ENCODE data around the gene SP9.

- TF ChIP-seq CTCF (conservative IDR thresholded peaks at IDR 0.05; ENCODE audit: low read depth, low read length): no peak
- TF ChIP-seq EZH2 (IDR thresholded peaks at IDR 0.05; ENCODE audit: borderline replicate concordance, low read depth, low read length, poor library complexity, severe bottlenecking): no peak
Observed at GRCh38 chr2:174327841-174328113, 7.0 kb upstream of the SP9 start.
